ENCODE data around the gene FMO1.

DNA sequence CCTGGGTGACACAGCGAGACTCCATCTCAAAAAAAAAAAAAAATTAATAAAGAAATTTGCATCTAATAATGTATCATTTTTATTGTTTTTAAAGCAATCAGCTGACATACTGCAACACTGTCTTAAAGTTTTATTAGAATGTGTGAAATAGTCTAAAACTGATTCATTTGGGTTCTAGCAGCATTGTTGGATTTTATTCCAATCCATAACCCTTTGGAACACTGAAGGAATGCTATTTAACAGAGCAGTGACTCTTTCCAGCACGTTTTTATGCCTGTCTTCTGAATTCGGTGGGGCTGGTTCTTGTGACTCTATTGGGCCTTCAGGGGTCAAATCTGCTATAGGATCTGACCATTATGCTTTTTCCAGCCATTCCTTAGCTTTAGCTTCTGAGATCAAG lies 47.5 kb downstream of the FMO1 start:
- TF ChIP-seq, protein P1, sequence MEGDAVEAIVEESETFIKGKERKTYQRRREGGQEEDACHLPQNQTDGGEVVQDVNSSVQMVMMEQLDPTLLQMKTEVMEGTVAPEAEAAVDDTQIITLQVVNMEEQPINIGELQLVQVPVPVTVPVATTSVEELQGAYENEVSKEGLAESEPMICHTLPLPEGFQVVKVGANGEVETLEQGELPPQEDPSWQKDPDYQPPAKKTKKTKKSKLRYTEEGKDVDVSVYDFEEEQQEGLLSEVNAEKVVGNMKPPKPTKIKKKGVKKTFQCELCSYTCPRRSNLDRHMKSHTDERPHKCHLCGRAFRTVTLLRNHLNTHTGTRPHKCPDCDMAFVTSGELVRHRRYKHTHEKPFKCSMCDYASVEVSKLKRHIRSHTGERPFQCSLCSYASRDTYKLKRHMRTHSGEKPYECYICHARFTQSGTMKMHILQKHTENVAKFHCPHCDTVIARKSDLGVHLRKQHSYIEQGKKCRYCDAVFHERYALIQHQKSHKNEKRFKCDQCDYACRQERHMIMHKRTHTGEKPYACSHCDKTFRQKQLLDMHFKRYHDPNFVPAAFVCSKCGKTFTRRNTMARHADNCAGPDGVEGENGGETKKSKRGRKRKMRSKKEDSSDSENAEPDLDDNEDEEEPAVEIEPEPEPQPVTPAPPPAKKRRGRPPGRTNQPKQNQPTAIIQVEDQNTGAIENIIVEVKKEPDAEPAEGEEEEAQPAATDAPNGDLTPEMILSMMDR (IDR thresholded peaks at IDR 0.05 in 4 of 5, conservative IDR thresholded peaks at IDR 0.05 in 1 of 5) = no peak
- TF ChIP-seq POLR2A (IDR thresholded peaks at IDR 0.05) = no peak
